Measurements from ENCODE around the gene KRT34.

KRT34 gene

DNA sequence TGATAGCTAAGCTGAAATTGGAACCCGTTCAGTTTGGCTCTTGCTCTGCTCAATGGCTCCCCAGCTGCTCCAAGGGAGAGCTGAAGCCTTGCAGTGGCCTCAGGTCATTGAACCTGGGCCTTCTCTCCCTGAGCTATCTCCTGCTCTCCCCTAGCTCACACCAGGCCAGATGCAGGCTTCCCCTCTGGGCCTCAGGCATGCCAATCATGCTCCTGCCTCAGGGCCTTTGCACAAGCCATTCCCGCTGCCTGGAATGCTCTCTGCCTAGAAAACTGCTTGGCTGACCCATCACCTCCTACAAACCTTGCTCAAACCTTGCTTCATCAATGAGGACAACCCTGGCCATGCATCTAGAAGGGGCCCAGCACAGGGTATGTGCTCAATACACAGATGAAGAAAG, 49.9 kb downstream of the KRT34 start:
- DNase-seq (ENCODE audit: low read depth): no peak

DNA sequence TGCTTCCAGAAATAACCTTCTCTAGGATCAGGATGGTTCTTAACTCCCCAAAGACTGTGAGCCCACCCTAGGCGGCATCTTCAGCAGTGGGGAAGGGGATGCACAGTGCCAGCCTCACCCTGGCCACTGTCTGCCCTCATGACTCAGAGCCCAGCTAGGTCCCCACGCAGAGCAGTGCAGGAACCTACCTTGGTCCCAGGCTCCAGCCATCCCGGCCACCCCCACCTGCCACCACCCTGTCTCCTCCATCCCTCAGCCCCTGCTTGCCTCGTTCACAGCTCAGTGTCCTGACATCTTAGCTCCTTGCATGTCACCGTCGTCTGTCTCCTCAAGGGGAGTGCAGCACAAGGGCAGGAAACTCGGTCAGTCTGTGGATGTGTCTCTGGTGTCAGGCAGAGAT, 50.5 kb downstream of the KRT34 start:
- DNase-seq (ENCODE audit: low read depth): no peak

DNA sequence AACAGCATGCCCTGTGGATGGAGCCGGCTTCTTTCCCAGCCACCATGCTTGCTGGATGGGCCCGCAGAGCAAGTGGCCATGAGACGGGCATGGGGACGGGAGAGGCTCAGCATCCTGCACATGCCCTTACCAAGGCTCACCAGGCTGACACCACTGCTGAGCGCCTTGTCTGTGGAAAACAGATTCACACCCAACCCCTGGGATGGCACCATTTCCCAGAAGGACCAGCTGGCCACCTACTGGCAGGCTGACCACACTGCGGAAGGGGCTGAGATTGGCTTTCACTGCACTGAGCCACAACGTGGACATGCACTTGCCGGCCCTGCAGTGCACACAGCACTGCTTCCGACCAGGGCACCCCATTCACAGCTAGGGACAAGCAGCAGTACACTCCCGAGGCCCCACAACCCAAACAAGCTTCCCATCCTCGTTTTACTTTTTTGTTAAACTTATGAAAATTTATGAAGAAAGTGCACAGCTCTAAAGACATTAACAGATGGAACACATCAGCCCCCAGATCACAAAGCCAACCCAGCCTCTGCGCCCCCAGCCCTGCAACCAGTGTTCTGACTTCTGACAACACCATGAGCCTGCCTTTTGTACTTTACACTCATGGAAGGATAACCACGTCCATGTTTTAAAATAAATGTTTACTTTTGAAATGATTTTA, 52.7 kb downstream of the KRT34 start:
- DNase-seq (ENCODE audit: low read depth): no peak

DNA sequence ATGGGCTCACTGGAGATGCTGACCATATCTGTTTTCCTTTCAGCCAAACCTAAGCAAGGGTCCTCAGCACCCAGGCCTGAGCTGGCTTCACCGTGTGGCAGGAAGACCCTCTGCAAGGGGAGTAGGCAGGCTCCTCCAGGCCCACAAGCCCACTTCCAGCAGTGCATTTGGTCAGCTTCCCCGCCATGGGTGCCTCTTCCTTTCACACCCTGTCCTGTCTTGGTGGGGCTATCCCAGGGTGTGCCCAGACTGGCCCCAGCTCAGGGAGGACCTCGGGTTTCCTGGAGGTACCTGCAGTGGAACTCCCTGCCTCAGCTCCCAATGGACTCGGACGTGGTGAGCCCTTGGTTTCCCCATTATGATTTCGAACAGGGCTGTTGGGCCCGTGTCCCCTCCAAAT, 53.9 kb downstream of the KRT34 start:
- DNase-seq (ENCODE audit: low read depth): no peak

All from activated T-helper 1 cell treated with Interleukin-2 at 50 U/mL for 16 hours (primary cell).